ENCODE results near the gene CTNNA2.

DNA sequence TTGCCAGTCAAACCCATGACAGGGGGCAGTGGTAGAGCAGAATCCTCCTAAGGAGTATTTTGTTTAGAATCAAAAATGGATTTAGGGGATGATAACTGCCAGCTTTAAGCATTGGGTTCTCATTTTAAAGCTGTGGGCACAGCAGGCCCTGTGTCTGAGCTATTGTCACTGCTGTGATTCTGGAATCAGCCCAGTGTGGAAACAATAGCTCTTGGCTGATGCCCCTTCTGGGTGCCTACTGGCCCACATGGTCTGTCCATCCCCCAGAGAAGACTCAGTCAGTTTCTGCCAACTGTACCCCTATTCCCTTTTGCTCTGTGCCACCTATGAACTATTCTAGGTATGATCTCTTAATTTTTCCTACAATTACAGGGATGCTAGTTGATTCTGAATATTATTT lies 883.4 kb downstream of the CTNNA2 start:
- TF ChIP-seq, protein P1, sequence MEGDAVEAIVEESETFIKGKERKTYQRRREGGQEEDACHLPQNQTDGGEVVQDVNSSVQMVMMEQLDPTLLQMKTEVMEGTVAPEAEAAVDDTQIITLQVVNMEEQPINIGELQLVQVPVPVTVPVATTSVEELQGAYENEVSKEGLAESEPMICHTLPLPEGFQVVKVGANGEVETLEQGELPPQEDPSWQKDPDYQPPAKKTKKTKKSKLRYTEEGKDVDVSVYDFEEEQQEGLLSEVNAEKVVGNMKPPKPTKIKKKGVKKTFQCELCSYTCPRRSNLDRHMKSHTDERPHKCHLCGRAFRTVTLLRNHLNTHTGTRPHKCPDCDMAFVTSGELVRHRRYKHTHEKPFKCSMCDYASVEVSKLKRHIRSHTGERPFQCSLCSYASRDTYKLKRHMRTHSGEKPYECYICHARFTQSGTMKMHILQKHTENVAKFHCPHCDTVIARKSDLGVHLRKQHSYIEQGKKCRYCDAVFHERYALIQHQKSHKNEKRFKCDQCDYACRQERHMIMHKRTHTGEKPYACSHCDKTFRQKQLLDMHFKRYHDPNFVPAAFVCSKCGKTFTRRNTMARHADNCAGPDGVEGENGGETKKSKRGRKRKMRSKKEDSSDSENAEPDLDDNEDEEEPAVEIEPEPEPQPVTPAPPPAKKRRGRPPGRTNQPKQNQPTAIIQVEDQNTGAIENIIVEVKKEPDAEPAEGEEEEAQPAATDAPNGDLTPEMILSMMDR (IDR thresholded peaks at IDR 0.05; ENCODE audit: borderline replicate concordance, extremely low read depth, low read length, poor library complexity, severe bottlenecking), result no peak
- no peak for TF ChIP-seq EZH2 (IDR thresholded peaks at IDR 0.05; ENCODE audit: borderline replicate concordance, low read depth, low read length, severe bottlenecking)
